ENCODE measurements around the gene KLK10.

GRCh38 chr19:51044327-51044726 lies 24.8 kb upstream of the KLK10 start:
- TF ChIP-seq POLR2A (IDR thresholded peaks at IDR 0.05; ENCODE audit: low read length) (no peak), GATA1 (IDR thresholded peaks at IDR 0.05; ENCODE audit: low read depth, low read length) (no peak)
